T-helper 1 cell treated with Interleukin-12 subunit alpha and Interleukin-12 subunit beta and Interleukin-4 antibody, amounts not matched to agents 30 μg/mL and 1 μg/mL, for 36 hours (primary cell): ENCODE results near the gene UBE2E2.
"Not testable (repeated sequence)": the region's sequence is repeated elsewhere in the genome, so short reads cannot be mapped to it uniquely, and the experiment has no call there.

Experiments
- H3K27ac Mint-ChIP-seq: one replicate; pipeline ENCODE4 v1.8.0; 2021; ENCODE audit warnings: mild to moderate bottlenecking, mixed read lengths
- H3K27me3 Mint-ChIP-seq: one replicate; pipeline ENCODE4 v1.8.0; 2021; ENCODE audit warnings: low read depth, mixed read lengths
- H3K36me3 Mint-ChIP-seq: one replicate; pipeline ENCODE4 v1.8.0; 2021; ENCODE audit warnings: low read depth, mixed read lengths
- H3K4me1 Mint-ChIP-seq: one replicate; pipeline ENCODE4 v1.8.0; 2021; ENCODE audit warnings: low read depth, mixed read lengths
- H3K4me3 Mint-ChIP-seq: one replicate; pipeline ENCODE4 v1.8.0; 2021; ENCODE audit warnings: mild to moderate bottlenecking, moderate library complexity, mixed read lengths
- H3K9me3 Mint-ChIP-seq: one replicate; pipeline ENCODE4 v1.8.0; 2021; ENCODE audit warnings: mixed read lengths

Gene UBE2E2

DNA sequence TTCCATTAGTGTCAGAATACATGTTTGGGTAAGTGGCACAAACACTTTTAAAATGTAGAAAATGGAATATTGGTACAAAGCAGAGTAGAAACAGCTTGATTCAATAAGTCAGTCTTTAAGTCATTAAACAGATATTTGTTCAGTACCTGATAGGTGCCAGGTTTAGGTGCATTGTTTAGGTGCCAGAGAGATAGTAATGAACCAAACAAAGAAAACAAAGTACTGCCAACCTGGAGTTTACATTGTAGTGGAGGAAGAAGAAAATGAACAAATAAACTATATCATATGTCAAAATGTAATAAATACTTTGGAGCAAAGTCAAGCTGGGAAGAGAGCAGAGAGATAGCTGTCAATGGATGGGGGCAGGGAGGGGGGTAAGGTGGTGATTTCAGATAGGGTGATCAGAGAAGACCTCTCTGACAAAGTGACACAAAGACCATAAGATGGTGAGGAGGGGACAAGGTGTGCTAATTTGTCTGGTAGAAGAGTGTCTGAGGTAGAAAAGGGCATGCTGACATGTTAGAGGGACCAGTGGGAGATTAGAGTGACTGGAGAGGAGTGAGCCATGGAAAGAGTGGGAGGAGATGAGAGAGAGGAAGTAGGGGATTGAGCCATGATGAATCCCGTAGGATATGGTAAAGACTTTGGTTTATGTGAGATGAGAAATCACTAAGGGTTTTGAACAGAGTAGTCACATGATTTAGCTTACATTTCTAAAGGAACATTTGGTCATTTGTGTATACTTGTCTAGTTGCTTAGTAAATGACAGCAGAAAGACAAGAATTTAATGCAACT is 128.2 kb downstream of the UBE2E2 start:
- H3K9me3 Mint-ChIP-seq = no peaks in the 10 kb centered on the region
- H3K27ac Mint-ChIP-seq = no peak overlapping the region
- H3K4me1 Mint-ChIP-seq = no peaks in the 10 kb centered on the region
- H3K4me3 Mint-ChIP-seq = no peak overlapping the region
- no peaks in the 10 kb centered on the region for H3K36me3 Mint-ChIP-seq
- H3K27me3 Mint-ChIP-seq = no peaks in the 10 kb centered on the region

DNA sequence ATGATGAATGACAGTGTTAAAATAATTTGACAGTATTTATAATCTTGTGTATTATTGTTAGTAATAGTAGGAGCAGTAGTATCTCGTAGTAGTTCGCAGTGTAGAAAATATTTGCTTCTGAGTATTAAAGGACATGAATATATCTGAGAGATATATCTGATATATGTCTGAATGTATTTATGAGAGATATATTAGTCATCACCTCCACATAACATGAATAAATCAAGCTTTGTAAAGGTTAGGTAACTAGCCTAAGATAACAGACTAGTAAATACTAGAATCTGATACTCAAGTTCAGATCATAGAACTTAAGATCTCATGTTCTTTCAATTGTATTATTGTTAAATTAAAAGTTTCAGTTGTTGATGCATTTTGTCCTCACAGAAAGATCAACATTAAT is 130.5 kb downstream of the UBE2E2 start:
- Mint-ChIP-seq H3K4me1 (no peaks in the 10 kb centered on the region), H3K36me3 (no peaks in the 10 kb centered on the region), H3K4me3 (no peak overlapping the region), H3K9me3 (no peaks in the 10 kb centered on the region), H3K27me3 (no peaks in the 10 kb centered on the region), H3K27ac (no peak overlapping the region)

DNA sequence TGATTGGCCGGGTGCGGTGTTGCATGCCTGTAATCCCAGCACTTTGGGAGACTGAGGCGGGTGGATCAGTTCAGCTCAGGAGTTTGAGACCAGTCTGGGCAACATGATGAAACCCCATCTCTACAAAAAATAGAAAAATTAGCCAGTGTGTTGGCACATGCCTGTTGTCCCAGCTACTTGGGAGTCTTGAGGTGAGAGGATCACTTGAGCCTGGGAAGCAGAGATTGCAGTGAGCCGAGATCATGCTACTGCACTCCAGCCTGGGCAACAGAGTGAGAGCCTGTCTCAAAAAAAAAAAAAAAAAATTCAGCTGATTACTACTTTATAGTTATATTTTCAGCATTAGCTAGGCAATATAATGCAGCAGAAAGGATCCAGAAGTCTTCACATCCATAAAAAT is 133.7 kb downstream of the UBE2E2 start:
- H3K36me3 Mint-ChIP-seq, H3K27ac Mint-ChIP-seq, H3K9me3 Mint-ChIP-seq, H3K4me1 Mint-ChIP-seq, H3K27me3 Mint-ChIP-seq, H3K4me3 Mint-ChIP-seq: not testable (repeated sequence)

DNA sequence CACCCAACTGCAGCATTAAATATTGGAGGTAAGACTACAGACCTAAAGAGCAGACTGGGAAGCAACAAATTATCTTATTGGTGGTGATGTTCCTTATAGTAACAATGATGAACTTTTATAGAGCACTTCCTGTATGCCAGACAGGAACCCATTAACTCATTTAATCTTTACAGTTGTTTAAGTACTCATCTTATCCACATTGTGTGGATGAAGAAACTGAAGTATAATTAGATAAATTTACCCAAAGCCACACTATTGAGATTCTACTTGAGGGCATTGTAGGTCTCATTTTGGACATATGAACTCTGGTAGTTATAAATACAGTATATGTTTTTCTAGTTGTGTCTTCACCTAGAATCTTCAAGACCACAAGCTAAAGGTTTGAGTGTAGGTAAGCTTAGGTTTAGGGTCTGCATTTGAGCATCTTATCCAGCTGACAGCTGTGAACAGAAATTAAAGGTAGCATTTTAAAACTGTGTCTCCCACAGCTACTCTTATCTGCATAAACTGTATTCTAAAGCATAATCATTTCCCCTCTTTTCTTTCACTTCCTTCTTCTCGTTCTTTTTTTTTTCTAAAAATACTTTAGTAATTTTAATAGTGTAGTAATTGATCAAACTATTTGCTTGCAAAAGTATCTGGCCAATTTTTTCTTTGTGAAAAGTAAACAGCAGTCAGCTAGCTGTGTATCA is 138.2 kb downstream of the UBE2E2 start:
- Mint-ChIP-seq H3K36me3 (no peaks in the 10 kb centered on the region), H3K4me3 (no peak overlapping the region), H3K4me1 (no peaks in the 10 kb centered on the region), H3K27me3 (no peaks in the 10 kb centered on the region), H3K27ac (no peak overlapping the region), H3K9me3 (no peaks in the 10 kb centered on the region)

DNA sequence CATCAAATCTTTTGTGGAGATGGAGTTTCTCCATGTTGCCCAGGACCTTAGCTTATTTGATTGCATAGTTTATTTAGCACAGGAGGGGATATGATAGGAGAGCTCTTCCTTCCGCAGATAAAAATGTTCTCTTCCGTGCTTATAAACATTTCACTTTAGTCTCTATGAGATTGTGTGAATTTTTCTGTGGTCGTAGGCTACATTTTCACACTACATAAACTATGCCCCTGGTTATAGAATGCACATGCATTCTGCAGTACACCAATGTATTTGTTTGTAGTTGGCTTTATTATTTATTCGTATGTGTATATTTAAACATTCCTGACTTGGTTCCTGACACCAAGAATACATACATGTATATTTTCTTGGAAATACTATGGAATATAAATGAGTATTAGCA is 139.2 kb downstream of the UBE2E2 start:
- no peaks in the 10 kb centered on the region for H3K9me3 Mint-ChIP-seq
- H3K27me3 Mint-ChIP-seq = no peaks in the 10 kb centered on the region
- H3K36me3 Mint-ChIP-seq = no peaks in the 10 kb centered on the region
- no peak overlapping the region for H3K27ac Mint-ChIP-seq
- no peak overlapping the region for H3K4me3 Mint-ChIP-seq
- H3K4me1 Mint-ChIP-seq = no peaks in the 10 kb centered on the region

DNA sequence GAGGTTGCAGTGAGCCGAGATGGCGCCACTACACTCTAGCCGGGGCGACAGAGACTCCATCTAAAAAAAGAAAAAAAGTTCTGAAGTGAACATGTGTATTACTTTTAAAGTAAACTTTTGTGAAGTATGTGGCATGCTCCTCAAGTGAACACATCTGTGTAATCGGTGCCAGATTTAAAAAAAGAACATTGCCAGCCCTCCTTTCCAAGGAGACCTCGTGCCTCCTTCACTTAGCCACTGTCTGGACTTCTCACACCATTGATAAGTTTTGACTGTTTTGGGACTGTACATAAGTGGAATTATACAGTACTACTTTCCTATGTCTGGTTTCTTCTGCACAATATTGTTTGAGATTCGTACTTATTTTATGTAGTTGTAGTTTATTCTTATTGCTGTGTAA is 140.4 kb downstream of the UBE2E2 start:
- no peaks in the 10 kb centered on the region for H3K27me3 Mint-ChIP-seq
- no peaks in the 10 kb centered on the region for H3K4me1 Mint-ChIP-seq
- H3K36me3 Mint-ChIP-seq = no peaks in the 10 kb centered on the region
- H3K27ac Mint-ChIP-seq = no peak overlapping the region
- peaks cover 6% of the 10 kb centered on the region for H3K9me3 Mint-ChIP-seq
- no peak overlapping the region for H3K4me3 Mint-ChIP-seq

DNA sequence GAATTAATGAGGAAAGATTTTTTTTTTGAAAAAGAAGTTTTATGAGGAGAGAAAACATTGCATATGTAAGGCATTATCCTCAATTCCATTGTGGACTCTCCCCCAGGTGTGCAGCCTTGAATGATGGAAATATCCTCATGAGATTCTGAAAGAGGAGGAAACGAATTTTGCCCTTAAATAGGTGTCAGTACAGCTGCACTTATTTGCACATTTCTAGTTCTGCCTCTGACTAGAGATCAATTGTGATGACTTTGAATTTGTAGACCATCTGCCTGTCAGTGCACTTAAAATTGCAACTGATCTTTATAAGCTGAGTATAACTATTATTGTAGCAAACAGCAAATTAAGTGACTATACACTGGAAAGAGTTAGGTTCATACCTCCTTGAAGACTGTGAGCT is 141.8 kb downstream of the UBE2E2 start:
- no peak overlapping the region for H3K27ac Mint-ChIP-seq
- H3K36me3 Mint-ChIP-seq = no peaks in the 10 kb centered on the region
- H3K27me3 Mint-ChIP-seq = no peaks in the 10 kb centered on the region
- peaks cover 6% of the 10 kb centered on the region for H3K9me3 Mint-ChIP-seq
- H3K4me3 Mint-ChIP-seq = no peak overlapping the region
- no peaks in the 10 kb centered on the region for H3K4me1 Mint-ChIP-seq

DNA sequence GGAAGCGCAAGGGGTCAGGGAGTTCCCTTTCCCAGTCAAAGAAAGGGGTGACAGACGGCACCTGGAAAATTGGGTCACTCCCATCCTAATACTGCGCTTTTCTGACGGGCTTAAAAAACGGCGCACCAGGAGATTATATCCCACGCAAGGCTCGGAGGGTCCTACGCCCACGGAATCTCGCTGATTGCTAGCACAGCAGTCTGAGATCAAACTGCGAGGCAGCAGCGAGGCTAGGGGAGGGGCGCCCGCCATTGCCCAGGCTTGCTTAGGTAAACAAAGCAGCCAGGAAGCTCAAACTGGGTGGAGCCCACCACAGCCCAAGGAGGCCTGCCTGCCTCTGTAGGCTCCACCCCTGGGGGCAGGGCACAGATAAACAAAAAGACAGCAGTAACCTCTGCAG is 146.3 kb downstream of the UBE2E2 start:
- H3K27ac Mint-ChIP-seq, H3K4me3 Mint-ChIP-seq: not testable (repeated sequence)

DNA sequence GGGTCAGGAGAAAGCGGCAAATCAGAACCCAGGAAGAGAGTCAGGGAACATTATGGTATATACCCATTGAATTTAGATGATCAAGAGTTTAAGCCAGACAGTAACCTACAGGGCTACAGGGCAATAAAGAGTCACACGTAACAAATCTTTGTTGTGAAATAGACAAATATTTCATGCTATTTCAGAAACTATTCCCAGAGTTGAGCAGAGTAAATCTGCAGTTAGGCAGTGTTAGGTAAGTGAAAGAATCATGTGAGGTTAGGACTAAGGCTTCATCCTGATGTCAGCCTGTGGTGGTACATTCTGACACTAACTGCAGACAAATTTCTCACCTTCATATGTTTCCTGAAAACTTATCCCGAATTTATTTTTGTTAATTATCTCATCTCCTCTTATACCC is 153.0 kb downstream of the UBE2E2 start:
- Mint-ChIP-seq H3K4me1 (no peaks in the 10 kb centered on the region), H3K9me3 (peaks cover 2% of the 10 kb centered on the region), H3K4me3 (no peak overlapping the region), H3K27ac (no peak overlapping the region), H3K27me3 (no peaks in the 10 kb centered on the region), H3K36me3 (no peaks in the 10 kb centered on the region)

More for the DNA sequence above, 146.3 kb downstream of the UBE2E2 start:
- not testable (repeated sequence) for H3K9me3 Mint-ChIP-seq, H3K36me3 Mint-ChIP-seq, H3K4me1 Mint-ChIP-seq, H3K27me3 Mint-ChIP-seq

DNA sequence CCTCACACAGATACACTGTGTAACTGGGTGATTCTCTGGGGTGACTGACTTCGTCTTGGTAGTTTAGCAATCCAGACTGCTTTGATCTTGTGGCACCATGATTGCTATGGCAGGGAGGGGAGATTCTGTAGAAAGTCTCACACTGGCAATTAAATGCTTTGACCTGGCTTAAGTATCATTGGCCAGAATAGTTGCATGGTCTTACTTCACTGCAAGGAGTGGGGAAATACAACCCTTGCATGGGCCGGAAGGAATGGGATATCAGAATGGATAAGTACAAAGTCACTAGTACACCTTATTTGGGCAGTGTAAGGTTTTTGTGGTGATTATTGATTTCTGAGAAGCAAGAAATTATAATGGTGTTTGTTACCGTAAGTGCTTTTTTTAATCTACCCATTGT is 153.8 kb downstream of the UBE2E2 start:
- no peaks in the 10 kb centered on the region for H3K27me3 Mint-ChIP-seq
- H3K4me1 Mint-ChIP-seq = no peaks in the 10 kb centered on the region
- no peaks in the 10 kb centered on the region for H3K9me3 Mint-ChIP-seq
- H3K36me3 Mint-ChIP-seq = no peaks in the 10 kb centered on the region
- H3K4me3 Mint-ChIP-seq = no peak overlapping the region
- no peak overlapping the region for H3K27ac Mint-ChIP-seq

DNA sequence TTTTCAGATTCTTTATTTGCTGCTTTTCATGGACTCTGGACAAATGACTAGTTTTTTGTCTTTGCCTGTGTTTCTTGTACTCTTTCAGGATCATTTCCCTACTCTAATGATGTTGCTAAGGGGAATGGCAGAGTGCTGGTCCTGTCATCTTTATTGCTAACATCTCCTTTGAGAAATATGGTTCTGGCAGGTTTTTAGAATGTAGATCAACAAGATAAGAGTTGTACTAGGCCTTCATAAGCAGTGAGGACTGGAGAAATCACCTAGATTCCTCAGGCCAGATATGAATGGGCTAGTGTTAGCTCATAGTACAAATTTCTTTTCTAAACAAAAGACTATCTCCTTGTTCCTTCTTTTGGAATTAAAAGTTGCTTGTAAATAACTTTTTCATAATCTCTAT is 156.0 kb downstream of the UBE2E2 start:
- no peaks in the 10 kb centered on the region for H3K4me1 Mint-ChIP-seq
- no peaks in the 10 kb centered on the region for H3K36me3 Mint-ChIP-seq
- no peak overlapping the region for H3K4me3 Mint-ChIP-seq
- no peak overlapping the region for H3K27ac Mint-ChIP-seq
- peaks cover 5% of the 10 kb centered on the region for H3K9me3 Mint-ChIP-seq
- H3K27me3 Mint-ChIP-seq = no peaks in the 10 kb centered on the region

DNA sequence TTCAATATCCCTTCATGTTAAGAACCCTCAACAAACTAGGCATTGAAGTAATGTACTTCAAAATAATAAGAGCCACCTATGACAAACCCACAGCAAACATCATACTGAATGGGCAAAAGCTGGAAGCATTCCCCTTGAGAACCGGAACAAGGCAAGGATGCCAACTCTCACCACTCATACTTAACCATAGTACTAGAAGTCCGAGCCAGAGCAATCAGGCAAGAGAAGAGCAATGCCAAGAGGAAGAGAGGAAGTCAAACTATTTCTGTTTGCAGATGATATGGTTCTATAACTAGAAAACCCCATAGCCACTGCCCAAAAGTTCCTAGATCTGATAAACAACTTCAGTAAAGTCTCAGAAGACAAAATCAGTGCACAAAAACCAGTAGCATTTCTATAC is 161.9 kb downstream of the UBE2E2 start:
- no peak overlapping the region for H3K4me3 Mint-ChIP-seq
- H3K36me3 Mint-ChIP-seq = no peaks in the 10 kb centered on the region
- no peaks in the 10 kb centered on the region for H3K27me3 Mint-ChIP-seq
- peaks cover 8% of the 10 kb centered on the region for H3K9me3 Mint-ChIP-seq
- H3K4me1 Mint-ChIP-seq = no peaks in the 10 kb centered on the region
- H3K27ac Mint-ChIP-seq = no peak overlapping the region

DNA sequence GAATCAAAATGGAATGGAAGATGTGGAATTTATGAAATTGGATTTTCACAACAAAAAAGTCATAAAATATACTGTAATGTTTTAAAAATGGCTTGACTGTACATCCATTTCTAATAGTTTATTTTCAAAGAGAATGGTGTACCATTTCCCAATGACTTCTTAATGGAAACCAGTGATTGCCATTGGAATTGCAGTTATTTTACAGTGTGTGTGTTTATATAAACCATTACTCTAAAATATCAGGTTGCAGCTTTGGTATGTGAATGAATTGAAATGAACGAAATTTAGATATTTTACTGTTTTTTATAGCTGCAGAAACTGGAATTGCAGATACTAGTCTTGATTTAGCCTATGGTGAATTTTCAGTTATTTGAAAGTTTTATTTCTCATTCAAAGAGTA is 165.6 kb downstream of the UBE2E2 start:
- H3K9me3 Mint-ChIP-seq = peaks cover 3% of the 10 kb centered on the region

DNA sequence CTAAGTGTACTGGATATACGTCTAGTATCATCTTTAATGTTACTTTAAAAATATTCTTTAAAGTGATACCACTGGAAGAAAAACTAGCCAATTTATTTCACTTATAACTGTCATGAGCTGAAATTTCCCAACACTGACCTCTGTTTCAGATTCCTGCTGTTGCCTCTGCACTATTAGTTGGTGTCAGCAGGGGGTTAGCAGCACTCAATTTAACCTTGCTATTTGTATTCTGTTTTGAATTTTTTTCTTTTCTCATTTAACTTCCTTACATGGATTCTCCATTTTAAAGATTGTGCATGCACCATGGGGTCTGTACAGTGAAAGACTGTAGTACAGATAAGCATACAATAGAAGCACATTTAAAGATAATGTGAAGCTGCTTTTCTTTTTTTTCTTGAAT is 169.2 kb downstream of the UBE2E2 start:
- H3K4me1 Mint-ChIP-seq = no peaks in the 10 kb centered on the region
- H3K27me3 Mint-ChIP-seq = no peaks in the 10 kb centered on the region
- no peak overlapping the region for H3K4me3 Mint-ChIP-seq
- H3K9me3 Mint-ChIP-seq = no peaks in the 10 kb centered on the region
- no peak overlapping the region for H3K27ac Mint-ChIP-seq
- no peaks in the 10 kb centered on the region for H3K36me3 Mint-ChIP-seq

More for the DNA sequence above, 165.6 kb downstream of the UBE2E2 start:
- Mint-ChIP-seq H3K4me1 (no peaks in the 10 kb centered on the region), H3K27ac (no peak overlapping the region), H3K4me3 (no peak overlapping the region), H3K36me3 (no peaks in the 10 kb centered on the region), H3K27me3 (no peaks in the 10 kb centered on the region)

DNA sequence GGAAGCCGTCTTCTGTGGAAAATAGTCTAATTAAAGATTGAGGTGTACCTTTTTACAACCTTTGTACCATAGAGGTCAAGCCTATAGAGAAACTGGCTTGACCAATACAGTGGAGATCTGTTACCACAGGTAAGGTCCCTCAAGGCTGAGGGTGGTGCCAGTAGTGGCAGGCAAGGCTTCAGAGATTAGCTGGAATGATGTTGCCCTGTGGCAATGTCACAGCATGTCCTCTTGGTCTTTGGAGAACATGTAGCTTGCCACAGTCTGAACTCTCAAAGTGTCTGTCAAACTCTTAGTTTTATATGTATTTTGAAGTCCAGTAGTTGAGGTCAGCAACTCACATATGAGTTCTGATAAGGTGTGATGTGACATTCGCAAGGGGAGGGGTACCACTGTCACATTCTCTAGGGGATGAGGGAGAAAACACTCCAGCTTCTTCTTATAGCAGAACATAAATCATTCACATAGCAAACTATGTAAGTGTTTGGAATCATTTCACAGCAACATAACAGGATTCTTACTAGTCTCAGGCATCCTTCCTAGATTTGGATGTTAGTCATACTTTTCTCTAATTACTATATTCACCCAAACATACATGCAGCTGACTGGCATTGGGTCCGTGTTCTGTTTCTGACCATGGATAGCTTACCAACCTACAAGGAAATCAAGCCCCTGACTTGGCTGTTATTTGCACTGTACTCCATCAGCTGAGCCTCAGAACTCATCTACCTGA is 173.6 kb downstream of the UBE2E2 start:
- Mint-ChIP-seq H3K4me3 (no peak overlapping the region), H3K27ac (no peak overlapping the region), H3K4me1 (no peaks in the 10 kb centered on the region), H3K36me3 (no peaks in the 10 kb centered on the region), H3K9me3 (peaks cover 4% of the 10 kb centered on the region), H3K27me3 (no peaks in the 10 kb centered on the region)
